HL-60 (cell line): ENCODE results near the gene HLX.

ENCODE experiments used
- DNase-seq, 2 experiments: peaks; one replicate each; pipeline ENCODE4 v3.0.0-alpha.2; 2010 to 2020; ENCODE audit warnings: low read depth in 1 of 2, low spot score in 1 of 2
- H3K27ac ChIP-seq: fragments of 250-450 bp; sonication (Bioruptor Pico); replicated peaks from 2 replicates; pipeline ENCODE4 v1.5.1; 2020; ENCODE audit warnings: mild to moderate bottlenecking, moderate library complexity
- H3K27me3 ChIP-seq: fragments of 250-450 bp; sonication (Bioruptor Pico); 2 replicates; pipeline ENCODE4 v1.5.1; 2021; ENCODE audit warnings: mild to moderate bottlenecking, moderate library complexity; ENCODE audit not compliant: insufficient read depth, poor library complexity, severe bottlenecking
- H3K4me3 ChIP-seq: replicated peaks from 2 replicates; pipeline ENCODE4 v1.5.1; 2011; ENCODE audit warnings: mild to moderate bottlenecking, control low read depth, low read length; ENCODE audit not compliant: insufficient read depth
- CTCF ChIP-seq: IDR thresholded peaks from one replicate; pipeline ENCODE4 v1.5.1; 2011; ENCODE audit warnings: low read length, control low read depth, inconsistent platforms; ENCODE audit not compliant: insufficient read depth
- GABPA ChIP-seq: IDR thresholded peaks from 2 replicates; pipeline ENCODE4 v1.6.1; 2012; ENCODE audit warnings: low read depth
- POLR2AphosphoS5 ChIP-seq: IDR thresholded peaks from 2 replicates; pipeline ENCODE4 v1.6.1; 2012; ENCODE audit warnings: low read depth
- REST ChIP-seq: IDR thresholded peaks from 2 replicates; pipeline ENCODE4 v1.6.1; 2012; ENCODE audit warnings: low read depth; ENCODE audit not compliant: insufficient replicate concordance
- SPI1 ChIP-seq: IDR thresholded peaks from 2 replicates; pipeline ENCODE4 v1.6.1; 2012; ENCODE audit warnings: low read depth, mild to moderate bottlenecking, borderline replicate concordance

HLX gene

GRCh38 chr1:220838578-220838977 is 40.7 kb upstream of the HLX start:
- H3K27ac ChIP-seq, result no peak overlapping the region
- TF ChIP-seq CTCF, result no peak
- no peak for DNase-seq
- no peaks in the 10 kb centered on the region for H3K27me3 ChIP-seq
- H3K4me3 ChIP-seq, result no peak overlapping the region

GRCh38 chr1:220839474-220839873 is 39.8 kb upstream of the HLX start:
- no peak for TF ChIP-seq CTCF
- TF ChIP-seq REST, result no peak
- TF ChIP-seq POLR2AphosphoS5, result no peak
- TF ChIP-seq SPI1, result no peak
- no peak for TF ChIP-seq GABPA
- no peak for DNase-seq
- H3K27me3 ChIP-seq, result no peaks in the 10 kb centered on the region
- H3K27ac ChIP-seq, result no peak overlapping the region
- H3K4me3 ChIP-seq, result no peak overlapping the region

GRCh38 chr1:220841293-220841692 is 38.0 kb upstream of the HLX start:
- TF ChIP-seq SPI1, result no peak
- no peak for TF ChIP-seq POLR2AphosphoS5
- TF ChIP-seq CTCF, result no peak
- no peak for TF ChIP-seq GABPA
- TF ChIP-seq REST, result no peak
- H3K4me3 ChIP-seq, result no peak overlapping the region
- no peak overlapping the region for H3K27ac ChIP-seq
- DNase-seq, result no peak
- no peaks in the 10 kb centered on the region for H3K27me3 ChIP-seq

- H3K27me3 ChIP-seq, result no peaks in the 10 kb centered on the region
- TF ChIP-seq SPI1, result no peak
- TF ChIP-seq POLR2AphosphoS5, result no peak
- TF ChIP-seq REST, result no peak
- TF ChIP-seq CTCF, result no peak
- no peak for TF ChIP-seq GABPA
- DNase-seq, result no peak
- no peak overlapping the region for H3K4me3 ChIP-seq
- H3K27ac ChIP-seq, result no peak overlapping the region
Observed at GRCh38 chr1:220843481-220844011, 35.7 kb upstream of the HLX start.
